H9 (cell line): Measurements from ENCODE around the gene VAV1. TPM values are rescaled to one million over a fixed set of nuclear protein-coding genes. Genes with fewer than 3 reads are reported as not detected.

Experiments used
- DNase-seq: peaks from one replicate; pipeline ENCODE4 v3.0.0-alpha.2; 2017
- H2AFZ ChIP-seq: one replicate; pipeline ENCODE4 v1.6.1; 2013; ENCODE audit warnings: mild to moderate bottlenecking, low read length, control low read depth, moderate library complexity
- H2AK5ac ChIP-seq: 2 replicates; pipeline ENCODE4 v1.6.1; 2013; ENCODE audit warnings: low read length, control low read depth, mixed read lengths; ENCODE audit not compliant: insufficient read length
- H2BK120ac ChIP-seq: one replicate; pipeline ENCODE4 v1.6.1; 2013; ENCODE audit warnings: low read depth, mild to moderate bottlenecking, low read length, control low read depth, inconsistent platforms; ENCODE audit not compliant: poor library complexity, severe bottlenecking
- H2BK12ac ChIP-seq: 2 replicates; pipeline ENCODE4 v1.6.1; 2013; ENCODE audit warnings: low read length, control low read depth, mixed read lengths, low read depth; ENCODE audit not compliant: insufficient read length
- H2BK15ac ChIP-seq: 2 replicates; pipeline ENCODE4 v1.6.1; 2013; ENCODE audit warnings: low read depth, low read length, control low read depth
- H2BK20ac ChIP-seq: one replicate; pipeline ENCODE4 v1.6.1; 2013; ENCODE audit warnings: low read depth, mild to moderate bottlenecking, low read length, control low read depth, inconsistent platforms; ENCODE audit not compliant: poor library complexity, severe bottlenecking
- H2BK5ac ChIP-seq: 2 replicates; pipeline ENCODE4 v1.6.1; 2013; ENCODE audit warnings: low read length, control low read depth, mixed read lengths; ENCODE audit not compliant: insufficient read length
- H3K14ac ChIP-seq: 2 replicates; pipeline ENCODE4 v1.6.1; 2013; ENCODE audit warnings: low read length, control low read depth; ENCODE audit not compliant: insufficient read depth
- H3K18ac ChIP-seq: 2 replicates; pipeline ENCODE4 v1.6.1; 2013; ENCODE audit warnings: low read depth, mild to moderate bottlenecking, mixed read lengths, low read length, control low read depth; ENCODE audit not compliant: insufficient read length
- H3K23ac ChIP-seq: 2 replicates; pipeline ENCODE4 v1.6.1; 2013; ENCODE audit warnings: low read length, control low read depth, mixed read lengths, low read depth; ENCODE audit not compliant: insufficient read length
- H3K23me2 ChIP-seq: 2 replicates; pipeline ENCODE4 v1.6.1; 2013; ENCODE audit warnings: low read depth, mild to moderate bottlenecking, mixed read lengths, low read length, control low read depth; ENCODE audit not compliant: insufficient read length, poor library complexity, severe bottlenecking
- H3K27ac ChIP-seq: 2 replicates; pipeline ENCODE4 v1.5.1; 2013; ENCODE audit warnings: low read length, control low read depth, mixed read lengths, low read depth; ENCODE audit not compliant: insufficient read length
- H3K27me3 ChIP-seq: 2 replicates; pipeline ENCODE4 v1.6.1; 2013; ENCODE audit warnings: low read length, control low read depth, inconsistent platforms; ENCODE audit not compliant: insufficient read depth
- H3K4ac ChIP-seq: 2 replicates; pipeline ENCODE4 v1.6.1; 2013; ENCODE audit warnings: low read depth, mild to moderate bottlenecking, control low read depth, inconsistent platforms, low read length, moderate library complexity
- H3K4me1 ChIP-seq: 2 replicates; pipeline ENCODE4 v1.6.1; 2013; ENCODE audit warnings: low read length, control low read depth, inconsistent platforms; ENCODE audit not compliant: insufficient read depth
- H3K4me2 ChIP-seq: 2 replicates; pipeline ENCODE4 v1.6.1; 2013; ENCODE audit warnings: low read length, control low read depth, mixed read lengths; ENCODE audit not compliant: insufficient read length, insufficient read depth
- H3K56ac ChIP-seq: 2 replicates; pipeline ENCODE4 v1.6.1; 2013; ENCODE audit warnings: low read depth, mild to moderate bottlenecking, mixed read lengths, low read length, control low read depth; ENCODE audit not compliant: insufficient read length
- H3K79me1 ChIP-seq: 2 replicates; pipeline ENCODE4 v1.6.1; 2013; ENCODE audit warnings: low read depth, mild to moderate bottlenecking, moderate library complexity, low read length, control low read depth, inconsistent platforms; ENCODE audit not compliant: insufficient read depth, poor library complexity, severe bottlenecking
- H3K79me2 ChIP-seq: 2 replicates; pipeline ENCODE4 v1.6.1; 2013; ENCODE audit warnings: low read length, control low read depth, inconsistent platforms; ENCODE audit not compliant: insufficient read depth
- H3K9ac ChIP-seq: 2 replicates; pipeline ENCODE4 v1.6.1; 2013; ENCODE audit warnings: low read length, control low read depth, mixed read lengths; ENCODE audit not compliant: insufficient read length; ENCODE audit errors: extremely low read depth
- H3K9me3 ChIP-seq: one replicate; pipeline ENCODE4 v1.6.1; 2013; ENCODE audit warnings: low read depth, low read length, inconsistent platforms; ENCODE audit not compliant: control insufficient read depth
- H3T11ph ChIP-seq: one replicate; pipeline ENCODE4 v1.6.1; 2013; ENCODE audit warnings: mild to moderate bottlenecking, low read length, control low read depth, inconsistent platforms
- H4K20me1 ChIP-seq: one replicate; pipeline ENCODE4 v1.6.1; 2013; ENCODE audit not compliant: control insufficient read depth, insufficient read length, insufficient read depth
- H4K5ac ChIP-seq: 2 replicates; pipeline ENCODE4 v1.6.1; 2013; ENCODE audit warnings: low read depth, mild to moderate bottlenecking, mixed read lengths, low read length, control low read depth; ENCODE audit not compliant: insufficient read length
- H4K8ac ChIP-seq: replicated peaks from 2 replicates; pipeline ENCODE4 v1.6.1; 2013; ENCODE audit warnings: low read length, control low read depth, mixed read lengths, low read depth; ENCODE audit not compliant: insufficient read length
- H4K91ac ChIP-seq: 2 replicates; pipeline ENCODE4 v1.6.1; 2013; ENCODE audit warnings: low read depth, mild to moderate bottlenecking, moderate library complexity, mixed read lengths, low read length, control low read depth; ENCODE audit not compliant: insufficient read length
- H3K27ac Mint-ChIP-seq, 3 experiments: 2 replicates in 2 of 3; 3 replicates in 1 of 3; pipeline ENCODE4 v1.8.0; 2020 to 2021; ENCODE audit warnings: mixed read lengths in 3 of 3, mild to moderate bottlenecking in 1 of 3, moderate library complexity in 1 of 3
- H3K27me3 Mint-ChIP-seq: 2 replicates; pipeline ENCODE4 v1.8.0; 2021; ENCODE audit warnings: low read depth, mild to moderate bottlenecking, moderate library complexity, mixed read lengths
- H3K36me3 Mint-ChIP-seq, 3 experiments: 2 replicates in 2 of 3; 3 replicates in 1 of 3; pipeline ENCODE4 v1.8.0; 2020 to 2021; ENCODE audit warnings: low read depth in 3 of 3, mixed read lengths in 3 of 3; ENCODE audit not compliant: insufficient read depth in 1 of 3
- H3K4me1 Mint-ChIP-seq, 2 experiments: 2 replicates each; pipeline ENCODE4 v1.8.0; 2020; ENCODE audit warnings: mixed read lengths in 2 of 2
- H3K4me3 Mint-ChIP-seq, 2 experiments: 2 replicates in 1 of 2; 3 replicates in 1 of 2; pipeline ENCODE4 v1.8.0; 2020 to 2021; ENCODE audit warnings: mild to moderate bottlenecking in 2 of 2, mixed read lengths in 2 of 2, moderate library complexity in 1 of 2
- H3K9me3 Mint-ChIP-seq, 2 experiments: 2 replicates in 1 of 2; 3 replicates in 1 of 2; pipeline ENCODE4 v1.8.0; 2020; ENCODE audit warnings: mild to moderate bottlenecking in 2 of 2, mixed read lengths in 2 of 2, moderate library complexity in 1 of 2
- CTCF ChIP-seq: fragments of 200-600 bp; sonication (generic); conservative IDR thresholded peaks from 3 replicates; pipeline ENCODE4 v1.8.0; 2021; ENCODE audit warnings: antibody characterized with exemption, mild to moderate bottlenecking
- WGBS: extraction: QIAGEN DNeasy Blood & Tissue Kit; methylation state at CpG from one replicate; pipeline ENCODE4 v1.1.7; 2013; ENCODE audit warnings: missing lambda C conversion rate, low lambda C conversion rate, mixed read lengths; ENCODE audit not compliant: insufficient read length; ENCODE audit errors: extremely low coverage; 5-methylcytosine and 5-hydroxymethylcytosine counted together
- total RNA-seq: library from RNA; stranded (reverse); gene quantifications from 2 replicates; pipeline ENCODE4 v1.2.1, GENCODE V29; 2021

VAV1 gene
- total RNA-seq, 1 experiment from 2014 or later: 0.90 TPM

GRCh38 chr19:6743714-6744380 lies 28.7 kb upstream of the VAV1 start:
- no peak overlapping the region for H3K14ac ChIP-seq
- TF ChIP-seq CTCF: no peak
- H3K9me3 ChIP-seq: no peaks in the 10 kb centered on the region
- H2BK12ac ChIP-seq: no peak overlapping the region
- Mint-ChIP-seq H3K4me1 (peaks cover 32 to 47% of the 10 kb centered on the region in 2 experiments), H3K36me3 (peaks cover 42 to 64% (median 60%) of the 10 kb centered on the region in 3 experiments; a peak in 6 of 7 replicates), H3K4me3 (peak overlapping the region; percentile 15 to 22; a peak in 4 of 5 replicates), H3K27ac (peak overlapping the region; percentile 64 to 98 (median 94)), H3K9me3 (no peaks in the 10 kb centered on the region), H3K27me3 (no peaks in the 10 kb centered on the region)
- H3K79me1 ChIP-seq: no peaks in the 10 kb centered on the region
- no peak overlapping the region for H2BK20ac ChIP-seq
- no peak overlapping the region for H2BK5ac ChIP-seq
- peaks cover 8% of the 10 kb centered on the region for H3K23me2 ChIP-seq
- H4K8ac ChIP-seq: no peak overlapping the region
- no peak overlapping the region for H3K23ac ChIP-seq
- H2BK15ac ChIP-seq: no peak overlapping the region
- no peak overlapping the region for H2AFZ ChIP-seq
- no peak overlapping the region for H3K4ac ChIP-seq
- no peak overlapping the region for H4K91ac ChIP-seq
- no peak overlapping the region for H4K5ac ChIP-seq
- peak overlapping the region; percentile 13 for H3K9ac ChIP-seq
- no peak overlapping the region for H3K18ac ChIP-seq
- no CpG with 5 or more reads among the region's 15 CpGs for WGBS
- H2AK5ac ChIP-seq: no peak overlapping the region
- peak overlapping the region; percentile 31 for H3K27ac ChIP-seq
- no peak overlapping the region for H2BK120ac ChIP-seq
- no peaks in the 10 kb centered on the region for H3K27me3 ChIP-seq
- DNase-seq: no peak
- H4K20me1 ChIP-seq: no peaks in the 10 kb centered on the region
- H3T11ph ChIP-seq: no peak overlapping the region
- no peaks in the 10 kb centered on the region; the same call in 1 of the 2 replicates for H3K79me2 ChIP-seq
- H3K4me2 ChIP-seq: no peak overlapping the region
- no peak overlapping the region for H3K56ac ChIP-seq
- H3K4me1 ChIP-seq: peaks cover 5% of the 10 kb centered on the region
